Measurements from ENCODE around the gene CAMTA1.

DNA sequence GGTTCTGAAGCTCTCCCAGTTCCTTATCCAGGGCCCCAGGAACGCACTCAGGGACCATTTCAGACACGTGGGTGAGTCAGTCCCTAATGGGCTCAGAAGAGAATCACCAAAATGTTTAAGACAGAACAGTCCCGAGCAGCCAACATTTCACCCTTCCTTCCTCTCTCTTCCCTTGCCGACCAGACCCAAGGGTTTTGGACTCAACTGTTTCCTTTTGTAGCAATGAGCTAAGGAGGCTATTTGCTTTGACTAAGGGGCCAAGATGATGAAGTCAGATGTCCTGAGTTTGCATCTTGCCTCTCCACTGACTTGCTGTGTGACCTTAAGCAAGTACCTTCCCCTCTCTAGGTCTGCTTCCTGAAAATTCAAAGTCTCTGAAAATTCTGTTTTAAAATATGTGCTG lies 513.5 kb downstream of the CAMTA1 start:
- TF ChIP-seq, protein P1, sequence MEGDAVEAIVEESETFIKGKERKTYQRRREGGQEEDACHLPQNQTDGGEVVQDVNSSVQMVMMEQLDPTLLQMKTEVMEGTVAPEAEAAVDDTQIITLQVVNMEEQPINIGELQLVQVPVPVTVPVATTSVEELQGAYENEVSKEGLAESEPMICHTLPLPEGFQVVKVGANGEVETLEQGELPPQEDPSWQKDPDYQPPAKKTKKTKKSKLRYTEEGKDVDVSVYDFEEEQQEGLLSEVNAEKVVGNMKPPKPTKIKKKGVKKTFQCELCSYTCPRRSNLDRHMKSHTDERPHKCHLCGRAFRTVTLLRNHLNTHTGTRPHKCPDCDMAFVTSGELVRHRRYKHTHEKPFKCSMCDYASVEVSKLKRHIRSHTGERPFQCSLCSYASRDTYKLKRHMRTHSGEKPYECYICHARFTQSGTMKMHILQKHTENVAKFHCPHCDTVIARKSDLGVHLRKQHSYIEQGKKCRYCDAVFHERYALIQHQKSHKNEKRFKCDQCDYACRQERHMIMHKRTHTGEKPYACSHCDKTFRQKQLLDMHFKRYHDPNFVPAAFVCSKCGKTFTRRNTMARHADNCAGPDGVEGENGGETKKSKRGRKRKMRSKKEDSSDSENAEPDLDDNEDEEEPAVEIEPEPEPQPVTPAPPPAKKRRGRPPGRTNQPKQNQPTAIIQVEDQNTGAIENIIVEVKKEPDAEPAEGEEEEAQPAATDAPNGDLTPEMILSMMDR (IDR thresholded peaks at IDR 0.05; ENCODE audit: poor library complexity), result no peak
- TF ChIP-seq EZH2 (IDR thresholded peaks at IDR 0.05; ENCODE audit: borderline replicate concordance), result no peak

All from hepatocyte (in vitro differentiated cells).